Endothelial cell (in vitro differentiated cells): ENCODE data around the gene CATSPERD. TPM values are rescaled to one million over a fixed set of nuclear protein-coding genes. Genes with fewer than 3 reads are reported as not detected.

ENCODE experiments used
- DNase-seq: peaks from one replicate; pipeline ENCODE4 v3.0.0; 2021; ENCODE audit warnings: low spot score
- H3K27ac Mint-ChIP-seq: one replicate; pipeline ENCODE4 v1.8.0; 2021; ENCODE audit warnings: mixed read lengths, inconsistent platforms; ENCODE audit not compliant: unreplicated experiment
- H3K27me3 Mint-ChIP-seq: one replicate; pipeline ENCODE4 v1.8.0; 2021; ENCODE audit warnings: mild to moderate bottlenecking, moderate library complexity, mixed read lengths, inconsistent platforms; ENCODE audit not compliant: unreplicated experiment
- H3K36me3 Mint-ChIP-seq: one replicate; pipeline ENCODE4 v1.8.0; 2021; ENCODE audit warnings: mild to moderate bottlenecking, low read depth, mixed read lengths, inconsistent platforms; ENCODE audit not compliant: unreplicated experiment
- H3K4me1 Mint-ChIP-seq: one replicate; pipeline ENCODE4 v1.8.0; 2021; ENCODE audit warnings: mild to moderate bottlenecking, mixed read lengths, inconsistent platforms; ENCODE audit not compliant: unreplicated experiment
- H3K4me3 Mint-ChIP-seq: one replicate; pipeline ENCODE4 v1.8.0; 2021; ENCODE audit warnings: mild to moderate bottlenecking, mixed read lengths, inconsistent platforms; ENCODE audit not compliant: unreplicated experiment
- H3K9me3 Mint-ChIP-seq: one replicate; pipeline ENCODE4 v1.8.0; 2021; ENCODE audit warnings: mixed read lengths, inconsistent platforms; ENCODE audit not compliant: unreplicated experiment
- total RNA-seq: library from RNA; stranded (reverse); fragmentation: NEBNext Ultra II Directional; extraction: Animal tissue kit (Norgen Biotek cat#: 25700); gene quantifications from one replicate; pipeline ENCODE4 v1.2.1, GENCODE V29; 2021; ENCODE audit not compliant: unreplicated experiment
- TF ChIP-seq, protein P1 (sequence below): fragments of 200-600 bp; sonication (generic); IDR thresholded peaks from one replicate; pipeline ENCODE4 v1.5.0; 2021; ENCODE audit warnings: antibody characterized with exemption; ENCODE audit not compliant: unreplicated experiment

Gene CATSPERD
- total RNA-seq, 1 donor from 2014 or later = not detected

DNA sequence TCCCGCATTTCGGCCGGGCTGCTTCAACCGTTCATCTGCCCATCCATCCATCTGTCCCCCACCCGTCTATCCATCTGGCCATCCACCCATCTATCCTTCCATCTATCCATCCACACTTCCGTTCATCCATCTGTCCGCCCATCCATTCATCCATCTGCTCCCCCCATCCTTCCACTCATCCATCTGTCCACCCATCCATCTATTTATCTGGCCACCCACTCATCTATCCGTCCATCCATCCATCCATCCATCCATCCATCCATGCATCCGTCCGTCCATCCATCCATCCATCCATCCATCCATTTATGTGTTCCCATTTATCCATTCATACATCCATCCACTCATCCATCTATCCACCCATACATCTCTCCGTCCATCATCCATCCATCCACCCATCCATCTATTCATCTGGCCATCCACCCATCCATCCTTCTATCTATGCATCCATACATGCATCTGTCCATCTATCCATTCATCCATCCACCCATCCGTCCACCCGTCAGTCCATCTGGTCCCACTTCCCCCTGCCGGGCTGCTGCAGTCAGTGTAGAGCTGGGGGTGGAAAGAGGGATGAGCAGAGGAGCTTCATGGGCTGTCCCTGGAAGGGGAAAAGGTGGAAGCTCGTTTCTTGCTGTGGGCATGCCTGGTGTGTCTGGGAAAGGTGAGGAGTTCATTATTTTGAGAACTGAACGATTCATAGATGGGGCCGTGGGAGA, 38.9 kb upstream of the CATSPERD start:
- DNase-seq = no peak
- peak overlapping the region; percentile 93 for H3K4me3 Mint-ChIP-seq
- TF ChIP-seq, protein P1, sequence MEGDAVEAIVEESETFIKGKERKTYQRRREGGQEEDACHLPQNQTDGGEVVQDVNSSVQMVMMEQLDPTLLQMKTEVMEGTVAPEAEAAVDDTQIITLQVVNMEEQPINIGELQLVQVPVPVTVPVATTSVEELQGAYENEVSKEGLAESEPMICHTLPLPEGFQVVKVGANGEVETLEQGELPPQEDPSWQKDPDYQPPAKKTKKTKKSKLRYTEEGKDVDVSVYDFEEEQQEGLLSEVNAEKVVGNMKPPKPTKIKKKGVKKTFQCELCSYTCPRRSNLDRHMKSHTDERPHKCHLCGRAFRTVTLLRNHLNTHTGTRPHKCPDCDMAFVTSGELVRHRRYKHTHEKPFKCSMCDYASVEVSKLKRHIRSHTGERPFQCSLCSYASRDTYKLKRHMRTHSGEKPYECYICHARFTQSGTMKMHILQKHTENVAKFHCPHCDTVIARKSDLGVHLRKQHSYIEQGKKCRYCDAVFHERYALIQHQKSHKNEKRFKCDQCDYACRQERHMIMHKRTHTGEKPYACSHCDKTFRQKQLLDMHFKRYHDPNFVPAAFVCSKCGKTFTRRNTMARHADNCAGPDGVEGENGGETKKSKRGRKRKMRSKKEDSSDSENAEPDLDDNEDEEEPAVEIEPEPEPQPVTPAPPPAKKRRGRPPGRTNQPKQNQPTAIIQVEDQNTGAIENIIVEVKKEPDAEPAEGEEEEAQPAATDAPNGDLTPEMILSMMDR = no peak
- no peaks in the 10 kb centered on the region for H3K9me3 Mint-ChIP-seq
- H3K27me3 Mint-ChIP-seq = peaks cover 26% of the 10 kb centered on the region
- H3K4me1 Mint-ChIP-seq = peaks cover 21% of the 10 kb centered on the region
- H3K27ac Mint-ChIP-seq = peak overlapping the region; percentile 91
- H3K36me3 Mint-ChIP-seq = peaks cover 9% of the 10 kb centered on the region

DNA sequence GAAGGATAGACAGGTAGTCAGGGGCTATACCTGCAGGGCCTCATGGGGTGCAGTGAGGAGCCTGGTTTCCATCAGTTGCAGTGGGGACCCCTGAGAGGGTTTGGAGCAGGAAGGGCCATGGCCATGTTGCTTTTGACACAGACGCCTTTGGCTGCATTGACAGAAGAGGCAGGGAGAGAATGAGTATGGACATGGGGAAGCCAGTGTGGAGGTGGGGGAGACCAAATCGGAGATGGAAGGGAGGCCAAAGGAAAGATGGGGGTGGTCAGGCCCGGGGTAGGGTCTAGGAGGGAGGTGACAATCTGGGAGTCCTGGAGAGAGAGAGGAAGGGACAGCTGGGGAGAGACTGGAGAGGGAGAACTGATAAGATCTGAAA, 38.3 kb upstream of the CATSPERD start:
- H3K4me3 Mint-ChIP-seq = peak overlapping the region; percentile 93
- TF ChIP-seq, protein P1 = no peak
- peaks cover 21% of the 10 kb centered on the region for H3K4me1 Mint-ChIP-seq
- H3K9me3 Mint-ChIP-seq = no peaks in the 10 kb centered on the region
- H3K36me3 Mint-ChIP-seq = peaks cover 9% of the 10 kb centered on the region
- H3K27ac Mint-ChIP-seq = no peak overlapping the region
- DNase-seq = no peak
- H3K27me3 Mint-ChIP-seq = peaks cover 26% of the 10 kb centered on the region

DNA sequence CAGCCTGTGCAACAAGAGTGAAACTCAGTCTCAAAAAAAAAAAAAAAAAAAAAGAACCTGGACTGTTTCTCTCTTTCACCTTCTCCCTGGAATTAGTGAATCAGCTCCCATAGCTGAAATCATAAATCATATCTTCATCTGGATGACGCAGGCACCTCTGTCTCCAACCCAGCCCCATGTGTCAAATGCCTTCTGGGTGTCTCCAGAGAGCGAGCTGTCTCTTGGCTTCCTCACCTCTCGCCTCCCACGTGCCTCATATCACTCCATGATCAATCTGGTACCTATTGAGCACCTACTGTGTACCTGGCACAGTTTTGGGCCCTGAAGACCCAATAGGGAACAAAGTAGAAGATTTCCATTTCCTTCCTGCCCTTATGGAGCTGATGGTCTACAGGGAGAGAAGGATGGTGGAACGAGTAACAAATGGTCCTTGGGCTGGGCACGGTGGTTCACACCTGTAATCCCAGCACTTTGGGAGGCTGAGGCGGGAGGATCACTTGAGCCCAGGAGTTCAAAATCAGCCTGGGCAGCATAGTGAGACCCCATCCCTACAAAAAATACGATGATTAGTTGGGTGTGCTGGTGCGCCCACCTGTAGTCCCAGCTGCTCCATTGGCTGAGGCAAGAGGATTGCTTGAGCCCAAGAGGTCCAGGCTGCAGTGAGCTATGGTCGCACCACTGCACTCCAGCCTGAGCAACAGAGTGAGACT, 37.1 kb upstream of the CATSPERD start:
- peaks cover 22% of the 10 kb centered on the region for H3K27me3 Mint-ChIP-seq
- peaks cover 11% of the 10 kb centered on the region for H3K36me3 Mint-ChIP-seq
- no peak for DNase-seq
- no peak overlapping the region for H3K4me3 Mint-ChIP-seq
- no peak overlapping the region for H3K27ac Mint-ChIP-seq
- peaks cover 23% of the 10 kb centered on the region for H3K4me1 Mint-ChIP-seq
- H3K9me3 Mint-ChIP-seq = no peaks in the 10 kb centered on the region
- TF ChIP-seq, protein P1 = no peak

DNA sequence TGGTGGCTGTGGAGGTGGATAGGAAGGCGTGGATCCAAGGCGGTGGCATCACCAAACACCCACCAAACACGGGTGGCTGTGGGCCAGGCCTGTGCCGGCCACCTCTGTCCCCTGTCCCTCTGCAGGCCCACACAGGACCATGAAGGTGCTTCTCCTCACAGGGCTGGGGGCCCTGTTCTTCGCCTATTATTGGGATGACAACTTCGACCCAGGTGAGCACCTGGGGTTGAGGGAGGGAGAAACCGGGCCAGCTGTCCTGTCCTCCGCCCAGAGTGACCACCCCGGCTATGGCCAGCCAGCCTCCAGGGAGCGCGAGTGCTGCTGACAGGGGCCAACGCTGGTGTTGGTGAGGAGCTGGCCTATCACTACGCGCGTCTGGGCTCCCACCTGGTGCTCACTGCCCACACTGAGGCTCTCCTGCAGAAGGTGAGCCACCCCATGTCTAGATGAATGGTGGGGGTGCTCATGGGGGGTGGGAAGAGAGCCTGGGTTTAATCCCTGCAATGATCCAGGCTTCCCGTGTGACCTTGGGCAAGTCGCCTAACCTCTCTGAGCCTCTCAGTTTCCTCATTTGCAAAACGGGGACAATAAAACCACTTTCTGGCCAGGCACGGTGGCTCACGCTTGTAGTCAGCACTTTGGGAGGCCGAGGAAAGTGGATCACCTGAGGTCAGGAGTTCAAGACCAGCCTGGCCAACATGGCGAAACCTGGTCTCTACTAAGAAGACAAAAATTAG, 35.6 kb upstream of the CATSPERD start:
- Mint-ChIP-seq H3K9me3 (no peaks in the 10 kb centered on the region), H3K4me3 (no peak overlapping the region), H3K4me1 (peaks cover 17% of the 10 kb centered on the region), H3K27me3 (peaks cover 19% of the 10 kb centered on the region), H3K36me3 (peaks cover 14% of the 10 kb centered on the region), H3K27ac (no peak overlapping the region)
- DNase-seq = no peak
- TF ChIP-seq, protein P1 = no peak
